HTERT RPE-1 (cell line): Measurements from ENCODE around the gene PCDHGA3.
"Not testable (repeated sequence)": the region's sequence is repeated elsewhere in the genome, so short reads cannot be mapped to it uniquely, and the experiment has no call there.

ENCODE experiments used
- in situ Hi-C: fragments of 300-500 bp; cut with MboI; formaldehyde crosslinking; loops from 4 replicates; pipeline ENCODE4 v1.14.3; 2020; ENCODE audit warnings: low sequenced_read_pairs

Gene PCDHGA3

GRCh38 chr5:141382469-141383294, 39.1 kb downstream of the PCDHGA3 start, which contains the start of gene PCDHGA7:
Gene PCDHGA7 (plus strand): TSS chr5:141382742. CDS start chr5:141382900, 158 bp downstream.
- in situ Hi-C loops: no loop called here

DNA sequence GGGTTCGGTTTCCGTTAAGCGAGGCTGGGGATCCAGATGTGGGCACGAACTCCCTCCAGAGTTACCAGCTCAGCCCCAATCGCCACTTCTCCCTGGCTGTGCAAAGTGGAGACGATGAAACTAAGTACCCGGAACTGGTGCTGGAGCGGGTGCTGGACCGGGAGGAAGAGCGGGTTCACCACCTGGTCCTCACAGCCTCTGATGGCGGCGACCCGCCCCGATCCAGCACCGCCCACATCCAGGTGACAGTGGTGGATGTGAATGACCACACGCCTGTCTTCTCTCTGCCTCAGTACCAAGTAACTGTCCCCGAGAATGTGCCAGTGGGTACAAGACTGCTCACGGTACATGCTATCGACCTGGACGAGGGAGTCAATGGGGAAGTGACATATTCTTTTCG, 39.7 kb downstream of the PCDHGA3 start:
- in situ Hi-C loops: no loop called here

DNA sequence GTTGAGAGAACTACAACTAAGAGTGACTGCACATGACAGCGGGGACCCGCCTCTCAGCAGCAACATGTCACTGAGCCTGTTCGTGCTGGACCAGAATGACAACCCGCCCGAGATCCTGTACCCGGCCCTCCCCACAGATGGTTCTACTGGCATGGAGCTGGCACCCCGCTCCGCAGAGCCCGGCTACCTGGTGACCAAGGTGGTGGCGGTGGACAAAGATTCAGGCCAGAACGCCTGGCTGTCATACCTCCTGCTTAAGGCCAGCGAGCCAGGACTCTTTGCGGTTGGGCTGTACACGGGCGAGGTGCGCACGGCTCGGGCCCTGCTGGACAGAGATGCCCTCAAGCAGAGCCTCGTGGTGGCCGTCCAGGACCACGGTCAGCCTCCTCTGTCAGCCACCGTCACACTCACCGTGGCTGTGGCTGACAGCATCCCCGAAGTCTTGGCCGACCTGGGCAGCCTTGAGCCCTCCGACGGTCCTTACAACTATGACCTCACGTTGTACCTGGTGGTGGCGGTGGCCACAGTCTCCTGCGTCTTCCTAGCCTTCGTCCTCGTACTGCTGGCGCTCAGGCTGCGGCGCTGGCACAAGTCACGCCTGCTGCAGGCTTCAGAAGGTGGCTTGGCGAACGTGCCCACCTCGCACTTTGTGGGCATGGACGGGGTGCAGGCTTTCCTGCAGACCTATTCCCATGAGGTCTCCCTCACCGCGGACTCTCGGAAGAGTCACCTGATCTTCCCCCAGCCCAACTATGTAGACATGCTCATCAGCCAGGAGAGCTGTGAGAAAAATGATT, 41.0 kb downstream of the PCDHGA3 start:
- in situ Hi-C loops: no loop called here

DNA sequence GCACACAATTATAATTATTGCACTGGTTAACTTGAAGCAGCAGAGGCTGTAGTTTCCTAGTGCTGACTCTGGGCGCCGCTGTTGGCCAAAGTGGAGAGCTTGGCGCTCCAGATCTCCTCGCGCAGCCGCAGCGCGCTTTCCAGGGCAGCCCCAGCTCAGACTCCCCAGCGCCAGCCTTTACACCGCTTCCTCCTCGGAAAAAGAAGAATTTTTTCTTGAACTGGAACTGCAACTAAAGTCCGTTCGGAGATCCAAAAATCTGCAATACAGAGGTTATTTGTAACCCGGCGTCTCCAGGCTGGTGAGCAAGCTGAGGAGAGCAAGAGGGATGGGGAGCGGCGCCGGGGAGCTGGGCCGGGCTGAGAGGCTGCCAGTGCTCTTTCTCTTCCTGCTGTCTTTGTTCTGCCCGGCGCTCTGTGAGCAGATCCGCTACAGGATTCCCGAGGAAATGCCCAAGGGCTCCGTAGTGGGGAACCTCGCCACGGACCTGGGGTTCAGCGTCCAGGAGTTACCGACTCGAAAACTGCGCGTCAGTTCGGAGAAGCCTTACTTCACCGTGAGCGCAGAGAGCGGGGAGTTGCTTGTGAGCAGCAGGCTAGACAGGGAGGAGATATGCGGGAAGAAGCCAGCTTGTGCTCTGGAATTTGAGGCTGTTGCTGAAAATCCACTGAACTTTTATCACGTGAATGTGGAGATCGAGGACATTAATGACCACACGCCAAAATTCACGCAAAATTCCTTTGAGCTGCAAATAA, 44.1 kb downstream of the PCDHGA3 start, which contains the start of gene PCDHGB4:
Gene PCDHGB4 (plus strand): TSS at position 142 of the 755 bp plus-strand sequence. CDS start 187 bp downstream, at position 329.
- in situ Hi-C loops: not testable (repeated sequence)

GRCh38 chr5:141388661-141389060, 45.0 kb downstream of the PCDHGA3 start:
- in situ Hi-C loops: no loop called here

DNA sequence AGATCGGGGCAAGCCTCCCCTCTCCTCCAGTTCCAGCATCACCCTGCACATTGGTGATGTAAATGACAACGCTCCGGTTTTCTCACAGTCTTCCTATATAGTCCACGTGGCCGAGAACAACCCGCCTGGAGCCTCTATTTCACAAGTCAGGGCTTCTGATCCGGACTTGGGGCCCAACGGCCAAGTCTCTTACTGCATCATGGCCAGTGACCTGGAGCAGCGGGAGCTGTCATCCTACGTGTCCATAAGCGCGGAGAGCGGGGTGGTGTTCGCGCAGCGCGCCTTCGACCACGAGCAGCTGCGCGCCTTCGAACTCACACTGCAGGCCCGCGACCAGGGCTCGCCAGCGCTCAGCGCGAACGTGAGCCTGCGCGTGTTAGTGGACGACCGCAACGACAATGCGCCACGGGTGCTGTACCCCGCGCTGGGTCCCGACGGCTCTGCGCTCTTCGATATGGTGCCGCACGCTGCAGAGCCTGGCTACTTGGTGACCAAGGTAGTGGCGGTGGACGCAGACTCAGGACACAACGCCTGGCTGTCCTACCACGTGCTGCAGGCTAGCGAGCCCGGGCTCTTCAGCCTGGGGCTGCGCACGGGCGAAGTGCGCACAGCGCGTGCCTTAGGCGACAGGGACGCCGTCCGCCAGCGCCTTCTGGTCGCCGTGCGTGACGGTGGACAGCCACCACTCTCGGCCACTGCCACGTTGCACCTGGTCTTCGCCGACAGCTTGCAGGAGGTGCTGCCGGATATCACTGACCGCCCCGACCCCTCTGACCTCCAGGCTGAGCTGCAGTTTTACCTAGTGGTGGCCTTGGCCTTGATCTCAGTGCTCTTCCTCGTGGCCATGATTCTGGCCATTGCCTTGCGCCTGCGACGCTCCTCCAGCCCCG, 45.8 kb downstream of the PCDHGA3 start:
- in situ Hi-C loops: no loop called here

GRCh38 chr5:141392429-141393198, 49.0 kb downstream of the PCDHGA3 start, which contains the start of gene PCDHGA8:
Gene PCDHGA8 (plus strand): TSS chr5:141392633. CDS start chr5:141392814, 181 bp downstream.
- in situ Hi-C loops: no loop called here

- in situ Hi-C loops: no loop called here
Measured at GRCh38 chr5:141393267-141393666, 49.6 kb downstream of the PCDHGA3 start.

- in situ Hi-C loops: not testable (repeated sequence)
Measured at GRCh38 chr5:141394401-141395187, 51.0 kb downstream of the PCDHGA3 start.
